Psoas muscle (tissue), 8 donors: ENCODE results near the gene GFAP. TPM values are rescaled to one million over a fixed set of nuclear protein-coding genes. Genes with fewer than 3 reads are reported as not detected.

ENCODE experiments used
- ATAC-seq, 4 donors: fragments of 200-7000 bp; cut with Tn5 transposase; one replicate each; pipeline ENCODE4 v1.9.1; 2020; ENCODE audit warnings: moderate library complexity in 3 of 4, mild to moderate bottlenecking in 2 of 4
- DNase-seq, 2 donors: peaks; one replicate each; pipeline ENCODE4 v3.0.0-alpha.2; 2020
- H3K27ac ChIP-seq: fragments of 200-600 bp; one replicate; pipeline ENCODE4 v1.8.0; 2022
- H3K27me3 ChIP-seq, 3 donors: fragments of 200-600 bp in 1 of 3; one replicate each; pipeline versions ENCODE4 v1.6.1 to v1.8.0; 2013 to 2022; ENCODE audit warnings: low read length in 2 of 3, mild to moderate bottlenecking in 2 of 3, moderate library complexity in 1 of 3; ENCODE audit not compliant: insufficient read depth in 3 of 3
- H3K36me3 ChIP-seq, 2 donors: fragments of 200-600 bp in 1 of 2; one replicate each; pipeline versions ENCODE4 v1.6.1 to v1.8.0; 2013 to 2022; ENCODE audit warnings: low read depth in 1 of 2, mild to moderate bottlenecking in 1 of 2, moderate library complexity in 1 of 2; ENCODE audit not compliant: insufficient read depth in 1 of 2
- H3K4me1 ChIP-seq: fragments of 200-600 bp; one replicate; pipeline ENCODE4 v1.8.0; 2022
- H3K4me3 ChIP-seq: fragments of 200-600 bp; one replicate; pipeline ENCODE4 v1.8.0; 2022; ENCODE audit warnings: mild to moderate bottlenecking
- H3K9me3 ChIP-seq: fragments of 200-600 bp; one replicate; pipeline ENCODE4 v1.8.0; 2022
- WGBS, 3 donors: extraction: QIAGEN DNeasy Blood & Tissue Kit; methylation state at CpG; one replicate each; pipeline versions ENCODE4 v1.1.6 to v1.1.7; 2013; 5-methylcytosine and 5-hydroxymethylcytosine counted together
- intact Hi-C, 2 donors: fragments of 100-400 bp; cut with DNase I; formaldehyde crosslinking; loops; one replicate each; pipeline versions ENCODE4 v1.11.0 to v1.14.2; 2022
- polyA plus RNA-seq, 3 donors: library from polyadenylated mRNA; stranded (reverse); fragments of 200-250 nt; gene quantifications; one replicate each; pipeline ENCODE4 v1.2.3, GENCODE V29; 2013
- total RNA-seq, 4 donors: library from RNA; stranded (reverse); fragmentation: NEBNext Ultra II Directional in 2 of 4; extraction: Animal tissue kit (Norgen Biotek cat#: 25700) in 2 of 4; gene quantifications; one replicate each; pipeline versions ENCODE4 v1.2.1 to v1.2.4, GENCODE V29; 2021 to 2023
- TF ChIP-seq, protein P1 (sequence below): fragments of 200-600 bp; IDR thresholded peaks from one replicate; pipeline ENCODE4 v1.8.0; 2022; ENCODE audit warnings: antibody characterized with exemption
- donor health status: healthy with polysubstance abuse.
- donor health status: DM: no; HTN: no; CAD: no; lungs with moderate emphysema.
- donor health status: Bipolar disorder and iron deficiency.
- donor health status: healthy.
- donor health status: DM: yes; HTN: yes; CAD: no.
- donor health status: DM: no; HTN: no; CAD: no.
- donor health status: DM: no; HTN: no; CAD: no.
- donor health status: DM: yes; HTN: yes; CAD: no.

Gene GFAP
- total and polyA plus RNA-seq, 7 donors, result 0.11 to 0.54 (median 0.43) TPM; not detected in 3

DNA sequence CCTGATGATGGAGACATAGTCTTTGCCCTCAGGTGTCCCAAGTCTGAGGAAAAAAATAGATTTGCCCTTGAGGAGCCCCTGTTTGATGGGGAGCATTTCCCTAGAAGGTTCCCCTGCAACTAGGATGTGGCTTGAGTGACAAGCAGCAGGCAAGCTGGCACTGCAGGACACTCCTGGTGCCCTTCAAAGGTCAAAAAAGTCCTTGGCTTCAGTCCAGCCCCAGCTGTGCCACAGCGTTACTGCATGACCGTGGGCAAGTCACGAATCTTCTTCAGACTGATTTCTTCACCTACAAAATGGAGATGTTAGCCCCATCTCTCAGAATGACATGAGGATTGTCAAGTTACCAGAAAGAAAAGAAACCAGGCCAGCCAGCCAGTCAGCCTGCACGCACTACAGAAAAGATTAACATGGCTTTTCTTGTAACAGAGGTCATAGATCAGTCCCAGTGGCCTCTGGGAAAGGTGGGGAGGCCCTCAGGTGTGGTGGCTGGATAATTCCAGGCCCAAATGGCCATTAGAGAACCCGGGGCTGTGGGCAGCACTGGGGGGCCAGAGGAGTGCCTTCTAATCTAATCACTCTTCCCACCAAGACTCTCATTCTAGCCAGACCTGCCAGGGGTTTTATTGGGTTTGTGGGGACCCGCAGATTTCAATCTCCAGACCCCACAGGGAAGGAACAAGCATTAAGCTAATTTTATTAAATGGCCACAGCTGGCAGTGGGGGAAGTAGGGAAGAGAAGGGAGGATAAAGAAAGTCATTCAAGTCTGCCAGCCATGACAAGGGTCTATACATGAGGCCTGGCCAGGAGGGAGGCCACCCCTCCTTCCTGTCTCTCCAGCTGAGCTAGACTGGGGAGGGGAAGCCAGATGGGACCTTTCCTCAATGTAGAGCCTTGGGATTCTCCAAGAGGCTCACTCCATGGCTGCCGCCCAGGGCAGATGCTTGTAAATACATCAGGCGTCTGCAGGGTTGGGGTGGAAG is 42.0 kb upstream of the GFAP start:
- no peak overlapping the region for H3K27ac ChIP-seq
- DNase-seq, result no peak
- ATAC-seq, result no peak
- no peak overlapping the region for H3K4me3 ChIP-seq
- 64 to 74% (median 68%) methylated on average over 8 of the region's 8 CpGs for WGBS, 3 donors
- intact Hi-C loops, result loop anchor here in 1 of 2 donors (5.0 kb wide), 1 partner anchor 35 kb away; no protein-coding TSS in a partner anchor
- TF ChIP-seq, protein P1, sequence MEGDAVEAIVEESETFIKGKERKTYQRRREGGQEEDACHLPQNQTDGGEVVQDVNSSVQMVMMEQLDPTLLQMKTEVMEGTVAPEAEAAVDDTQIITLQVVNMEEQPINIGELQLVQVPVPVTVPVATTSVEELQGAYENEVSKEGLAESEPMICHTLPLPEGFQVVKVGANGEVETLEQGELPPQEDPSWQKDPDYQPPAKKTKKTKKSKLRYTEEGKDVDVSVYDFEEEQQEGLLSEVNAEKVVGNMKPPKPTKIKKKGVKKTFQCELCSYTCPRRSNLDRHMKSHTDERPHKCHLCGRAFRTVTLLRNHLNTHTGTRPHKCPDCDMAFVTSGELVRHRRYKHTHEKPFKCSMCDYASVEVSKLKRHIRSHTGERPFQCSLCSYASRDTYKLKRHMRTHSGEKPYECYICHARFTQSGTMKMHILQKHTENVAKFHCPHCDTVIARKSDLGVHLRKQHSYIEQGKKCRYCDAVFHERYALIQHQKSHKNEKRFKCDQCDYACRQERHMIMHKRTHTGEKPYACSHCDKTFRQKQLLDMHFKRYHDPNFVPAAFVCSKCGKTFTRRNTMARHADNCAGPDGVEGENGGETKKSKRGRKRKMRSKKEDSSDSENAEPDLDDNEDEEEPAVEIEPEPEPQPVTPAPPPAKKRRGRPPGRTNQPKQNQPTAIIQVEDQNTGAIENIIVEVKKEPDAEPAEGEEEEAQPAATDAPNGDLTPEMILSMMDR, result no peak
- H3K36me3 ChIP-seq, result no peaks in the 10 kb centered on the region
- no peaks in the 10 kb centered on the region for H3K4me1 ChIP-seq
- no peaks in the 10 kb centered on the region for H3K9me3 ChIP-seq
- H3K27me3 ChIP-seq, result peaks cover 0 to 41% (median 11%) of the 10 kb centered on the region in 3 donors

DNA sequence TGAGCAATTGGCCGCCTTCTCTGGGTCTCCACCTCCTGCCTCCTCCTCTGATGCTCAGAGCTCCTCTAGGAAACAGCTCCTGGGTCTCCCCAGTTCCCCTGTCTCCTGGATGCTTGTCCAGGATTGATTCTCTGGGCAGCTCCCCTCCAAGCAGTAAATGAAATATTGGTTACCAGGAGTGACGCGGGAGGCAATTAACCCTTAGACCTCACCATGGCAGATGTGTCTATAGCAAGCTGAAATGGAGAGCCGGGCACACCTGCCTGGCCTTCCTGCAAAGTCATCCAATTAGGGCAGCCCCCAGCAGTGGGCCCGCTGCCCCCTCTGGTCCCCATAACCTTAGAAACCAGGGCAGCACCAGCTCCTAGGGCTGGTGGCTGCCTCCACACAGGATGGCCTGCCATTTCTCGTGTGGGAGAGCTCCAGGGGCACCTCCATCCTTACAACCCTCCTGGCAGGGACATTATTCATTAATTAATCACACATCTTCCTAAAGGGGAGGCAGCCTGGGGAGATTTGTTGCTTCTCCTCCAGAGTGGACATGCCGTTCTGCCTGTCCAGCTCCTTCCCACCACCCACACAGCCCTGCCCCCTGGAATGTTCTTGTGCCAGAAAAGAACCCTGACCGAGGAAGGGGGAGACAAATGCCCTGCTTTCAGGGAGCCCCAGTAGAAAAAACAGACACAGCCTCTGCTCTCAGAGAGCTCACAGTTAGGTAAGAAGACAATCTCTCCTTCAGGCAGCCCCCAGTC is 40.5 kb upstream of the GFAP start:
- Histone ChIP-seq H3K27me3 (peaks cover 0 to 35% (median 7%) of the 10 kb centered on the region in 3 donors), H3K4me3 (no peak overlapping the region), H3K27ac (no peak overlapping the region), H3K4me1 (no peaks in the 10 kb centered on the region), H3K36me3 (no peaks in the 10 kb centered on the region), H3K9me3 (no peaks in the 10 kb centered on the region)
- TF ChIP-seq, protein P1, result no peak
- intact Hi-C loops, result loop anchor here in 1 of 2 donors (5.0 kb wide), 1 partner anchor 36 kb away; no protein-coding TSS in a partner anchor
- ATAC-seq (no peak), DNase-seq (no peak)
- WGBS, 3 donors, result 66 to 72% (median 69%) methylated on average over 8 of the region's 8 CpGs

DNA sequence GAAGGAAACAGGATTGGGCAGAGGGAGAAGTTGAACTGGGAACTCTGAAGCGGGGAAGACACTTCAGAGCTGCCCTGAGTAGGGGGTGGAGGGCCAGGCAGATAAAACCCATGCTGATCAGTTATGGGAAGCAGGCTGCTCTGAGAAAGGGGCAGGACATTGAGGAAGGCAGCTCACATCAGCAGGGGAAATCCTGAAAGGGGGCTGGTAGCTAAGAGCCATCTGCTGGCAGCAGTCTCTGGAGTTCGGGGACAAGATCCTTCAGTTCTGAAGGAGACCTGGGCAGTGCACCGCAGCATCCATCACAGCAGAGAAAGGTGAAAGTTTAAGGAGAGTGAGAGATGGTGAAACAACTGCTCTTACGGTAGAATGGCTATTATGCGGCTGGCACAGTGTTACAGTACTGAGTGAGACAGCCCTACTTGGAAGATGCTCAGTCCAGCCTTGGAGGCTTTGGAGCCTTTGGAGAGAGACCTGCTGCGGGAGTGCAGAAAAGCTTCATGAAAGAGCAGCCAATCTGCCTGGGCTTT is 37.7 kb upstream of the GFAP start:
- H3K4me1 ChIP-seq, result no peaks in the 10 kb centered on the region
- no peak overlapping the region for H3K4me3 ChIP-seq
- H3K27ac ChIP-seq, result no peak overlapping the region
- H3K9me3 ChIP-seq, result no peaks in the 10 kb centered on the region
- intact Hi-C loops, result no loop called here
- H3K27me3 ChIP-seq, result peaks cover 0 to 7% (median 3%) of the 10 kb centered on the region in 3 donors
- no peaks in the 10 kb centered on the region for H3K36me3 ChIP-seq
- 69 to 73% (median 71%) methylated on average over 6 of the region's 6 CpGs for WGBS, 3 donors
- ATAC-seq, result no peak
- TF ChIP-seq, protein P1, result no peak
- no peak for DNase-seq

DNA sequence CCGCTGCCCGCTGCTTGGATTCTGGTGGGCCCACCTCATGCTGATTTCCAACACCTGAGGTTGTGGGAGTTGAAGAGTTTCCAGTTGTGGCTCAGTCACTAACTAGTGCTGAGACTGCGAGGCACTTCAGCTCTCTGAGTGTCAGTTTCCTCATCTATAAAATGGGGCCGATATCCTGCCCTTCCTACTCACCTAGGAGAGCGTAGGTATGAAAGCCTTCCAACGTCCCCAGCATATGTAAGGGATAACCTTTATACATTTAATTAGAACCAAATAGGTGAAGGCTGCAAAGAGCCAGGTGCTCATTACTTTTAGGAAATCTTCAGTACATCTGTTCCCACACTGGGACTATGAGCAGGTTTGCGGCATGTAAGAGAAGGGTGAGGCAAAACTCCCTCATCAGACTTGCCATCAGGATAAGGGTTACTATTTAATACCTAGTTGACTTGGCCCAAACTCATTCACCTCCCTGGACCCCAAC is 33.1 kb upstream of the GFAP start:
- 62 to 68% (median 66%) methylated on average over 7 of the region's 7 CpGs for WGBS, 3 donors
- peak overlapping the region; percentile 74 for H3K4me3 ChIP-seq
- H3K4me1 ChIP-seq, result peaks cover 4% of the 10 kb centered on the region
- ATAC-seq (no peak), DNase-seq (no peak)
- no peaks in the 10 kb centered on the region for H3K9me3 ChIP-seq
- peak overlapping the region; percentile 57 for H3K27ac ChIP-seq
- TF ChIP-seq, protein P1, result no peak
- intact Hi-C loops, result no loop called here
- no peaks in the 10 kb centered on the region for H3K36me3 ChIP-seq
- H3K27me3 ChIP-seq, result peaks cover 0 to 9% (median 0%) of the 10 kb centered on the region in 3 donors
